ENCODE data around the gene KRTAP4-6. TPM values are rescaled to one million over a fixed set of nuclear protein-coding genes. Genes with fewer than 3 reads are reported as not detected.
"Not testable (repeated sequence)": the region's sequence is repeated elsewhere in the genome, so short reads cannot be mapped to it uniquely, and the experiment has no call there.

KRTAP4-6 gene
- total and polyA plus RNA-seq, 9 donors = not detected

DNA sequence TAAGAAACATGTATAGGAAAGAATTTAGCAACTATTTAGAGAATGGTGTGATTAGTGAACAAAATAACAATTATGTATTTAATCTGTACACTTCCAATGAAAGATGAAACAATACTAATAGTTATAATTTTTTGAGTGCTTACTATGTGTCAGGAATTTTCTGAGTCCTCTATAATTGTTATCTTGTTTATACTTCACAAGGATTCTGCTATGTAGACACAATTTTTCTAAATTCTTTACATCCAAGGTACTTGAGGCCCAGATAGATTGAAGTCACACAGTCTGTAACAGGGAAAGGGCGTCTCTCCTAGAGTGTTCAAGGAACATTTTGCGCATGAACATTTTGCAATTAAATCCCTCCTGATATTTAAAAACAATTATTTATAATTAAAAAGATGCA, 15.3 kb downstream of the KRTAP4-6 start:
- no peak for TF ChIP-seq POLR2A (IDR thresholded peaks at IDR 0.05)
- TF ChIP-seq, protein P1, sequence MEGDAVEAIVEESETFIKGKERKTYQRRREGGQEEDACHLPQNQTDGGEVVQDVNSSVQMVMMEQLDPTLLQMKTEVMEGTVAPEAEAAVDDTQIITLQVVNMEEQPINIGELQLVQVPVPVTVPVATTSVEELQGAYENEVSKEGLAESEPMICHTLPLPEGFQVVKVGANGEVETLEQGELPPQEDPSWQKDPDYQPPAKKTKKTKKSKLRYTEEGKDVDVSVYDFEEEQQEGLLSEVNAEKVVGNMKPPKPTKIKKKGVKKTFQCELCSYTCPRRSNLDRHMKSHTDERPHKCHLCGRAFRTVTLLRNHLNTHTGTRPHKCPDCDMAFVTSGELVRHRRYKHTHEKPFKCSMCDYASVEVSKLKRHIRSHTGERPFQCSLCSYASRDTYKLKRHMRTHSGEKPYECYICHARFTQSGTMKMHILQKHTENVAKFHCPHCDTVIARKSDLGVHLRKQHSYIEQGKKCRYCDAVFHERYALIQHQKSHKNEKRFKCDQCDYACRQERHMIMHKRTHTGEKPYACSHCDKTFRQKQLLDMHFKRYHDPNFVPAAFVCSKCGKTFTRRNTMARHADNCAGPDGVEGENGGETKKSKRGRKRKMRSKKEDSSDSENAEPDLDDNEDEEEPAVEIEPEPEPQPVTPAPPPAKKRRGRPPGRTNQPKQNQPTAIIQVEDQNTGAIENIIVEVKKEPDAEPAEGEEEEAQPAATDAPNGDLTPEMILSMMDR (IDR thresholded peaks at IDR 0.05) = no peak
- TF ChIP-seq EP300 (IDR thresholded peaks at IDR 0.05) = no peak
- no peak overlapping the region for H3K27ac ChIP-seq

DNA sequence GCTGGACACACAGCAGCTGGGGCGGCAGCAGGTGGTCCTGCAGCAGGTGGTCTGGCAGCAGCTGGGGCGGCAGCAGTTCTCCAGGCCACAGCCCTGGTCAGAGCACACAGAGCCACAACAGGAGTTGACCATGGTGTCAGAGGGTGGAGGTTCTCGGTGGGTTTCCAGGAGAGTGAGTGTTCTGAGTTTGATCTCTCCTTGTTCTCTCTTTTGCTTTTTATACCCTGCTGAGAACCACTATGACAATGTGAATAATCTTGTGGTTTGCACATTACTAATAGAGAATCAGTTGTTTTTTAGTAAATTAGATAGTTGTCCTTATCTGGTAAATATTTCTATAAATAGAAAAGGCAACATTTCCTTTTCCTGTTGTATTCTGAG, 16.4 kb downstream of the KRTAP4-6 start, which contains the start of gene KRTAP4-12:
TSS of gene KRTAP4-12 (minus strand) at position 192 of the 381 bp plus-strand sequence. CDS start at position 132, 60 bp downstream.
- H3K4me3 ChIP-seq; H3K36me3 ChIP-seq; H3K27ac ChIP-seq; H3K9me3 ChIP-seq; H3K27me3 ChIP-seq; H3K4me1 ChIP-seq (ENCODE audit: insufficient read depth); intact Hi-C loops (cut with DNase I); DNase-seq: not testable (repeated sequence)
- WGBS, 3 donors = 77 to 80% (median 78%) methylated on average over 3 of the region's 3 CpGs

More for the DNA sequence above, 15.3 kb downstream of the KRTAP4-6 start:
- intact Hi-C loops (cut with DNase I) = no loop called here
- DNase-seq = no peak
- H3K4me3 ChIP-seq = no peak overlapping the region
- no peaks in the 10 kb centered on the region for H3K27me3 ChIP-seq
- H3K36me3 ChIP-seq = no peaks in the 10 kb centered on the region
- no peaks in the 10 kb centered on the region for H3K4me1 ChIP-seq (ENCODE audit: insufficient read depth)
- WGBS, 3 donors = 71 to 100% (median 95%) methylated on average over 2 of the region's 2 CpGs
- no peaks in the 10 kb centered on the region for H3K9me3 ChIP-seq

DNA sequence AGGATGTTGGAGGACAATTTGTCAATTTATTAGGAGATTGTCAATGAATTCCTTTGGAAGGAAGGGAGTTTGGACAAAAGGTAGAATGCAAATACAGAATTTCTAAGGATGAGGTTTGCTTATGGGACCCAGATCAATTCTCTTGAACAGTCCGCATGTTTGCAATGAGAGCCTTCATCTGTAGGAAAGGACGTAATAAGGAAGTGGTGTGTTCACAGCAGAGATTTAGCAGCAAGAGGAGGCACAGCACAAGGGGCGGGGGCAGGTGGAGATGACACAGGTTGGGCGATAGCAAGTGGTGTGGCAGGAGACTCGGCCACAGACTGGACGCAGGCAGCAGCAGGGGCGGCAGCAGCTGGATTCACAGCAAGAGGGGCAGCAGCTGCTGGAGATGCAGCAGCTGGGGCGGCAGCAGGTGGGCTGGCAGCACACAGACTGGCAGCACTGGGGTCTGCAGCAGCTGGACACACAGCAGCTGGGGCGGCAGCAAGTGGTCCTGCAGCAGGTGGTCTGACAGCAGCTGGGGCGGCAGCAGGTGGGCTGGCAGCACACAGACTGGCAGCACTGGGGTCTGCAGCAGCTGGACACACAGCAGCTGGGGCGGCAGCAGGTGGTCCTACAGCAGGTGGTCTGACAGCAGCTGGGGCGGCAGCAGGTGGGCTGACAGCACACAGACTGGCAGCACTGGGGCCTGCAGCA, 16.9 kb downstream of the KRTAP4-6 start:
- H3K36me3 ChIP-seq; H3K9me3 ChIP-seq; H3K27ac ChIP-seq; DNase-seq; H3K4me1 ChIP-seq (ENCODE audit: insufficient read depth); H3K4me3 ChIP-seq; H3K27me3 ChIP-seq; intact Hi-C loops (cut with DNase I): not testable (repeated sequence)
- 79 to 84% (median 79%) methylated on average over 12 of the region's 12 CpGs for WGBS, 3 donors

DNA sequence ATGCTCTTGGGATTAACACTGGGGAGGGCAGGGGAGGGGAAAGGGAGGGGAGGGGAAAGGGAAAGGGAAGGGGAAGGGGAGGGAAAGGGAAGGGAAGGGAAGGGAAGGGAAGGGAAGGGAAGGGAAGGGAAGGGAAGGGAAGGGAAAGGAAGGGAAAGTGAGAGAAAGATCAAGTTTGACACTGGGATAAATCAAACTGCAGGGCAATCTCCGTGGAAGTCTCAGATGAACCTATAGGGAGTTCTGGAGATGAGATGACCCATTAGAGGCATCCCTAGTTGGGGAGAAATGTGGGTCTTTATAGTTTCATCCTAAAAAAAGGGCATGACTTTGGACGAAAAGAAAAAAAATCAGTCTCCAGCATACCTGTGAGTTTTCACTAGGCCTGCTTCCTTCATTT, 18.6 kb downstream of the KRTAP4-6 start:
- Histone ChIP-seq H3K27ac (no peak overlapping the region), H3K36me3 (no peaks in the 10 kb centered on the region), H3K9me3 (no peaks in the 10 kb centered on the region), H3K27me3 (no peaks in the 10 kb centered on the region), H3K4me3 (no peak overlapping the region), H3K4me1 (ENCODE audit: insufficient read depth) (no peaks in the 10 kb centered on the region)
- WGBS, 3 donors = 86 to 92% (median 87%) methylated on average over 2 of the region's 2 CpGs
- DNase-seq = no peak
- intact Hi-C loops (cut with DNase I) = no loop called here
- TF ChIP-seq POLR2A (IDR thresholded peaks at IDR 0.05) = no peak
- TF ChIP-seq EP300 (IDR thresholded peaks at IDR 0.05) = no peak
- TF ChIP-seq, protein P1 (IDR thresholded peaks at IDR 0.05) = no peak

DNA sequence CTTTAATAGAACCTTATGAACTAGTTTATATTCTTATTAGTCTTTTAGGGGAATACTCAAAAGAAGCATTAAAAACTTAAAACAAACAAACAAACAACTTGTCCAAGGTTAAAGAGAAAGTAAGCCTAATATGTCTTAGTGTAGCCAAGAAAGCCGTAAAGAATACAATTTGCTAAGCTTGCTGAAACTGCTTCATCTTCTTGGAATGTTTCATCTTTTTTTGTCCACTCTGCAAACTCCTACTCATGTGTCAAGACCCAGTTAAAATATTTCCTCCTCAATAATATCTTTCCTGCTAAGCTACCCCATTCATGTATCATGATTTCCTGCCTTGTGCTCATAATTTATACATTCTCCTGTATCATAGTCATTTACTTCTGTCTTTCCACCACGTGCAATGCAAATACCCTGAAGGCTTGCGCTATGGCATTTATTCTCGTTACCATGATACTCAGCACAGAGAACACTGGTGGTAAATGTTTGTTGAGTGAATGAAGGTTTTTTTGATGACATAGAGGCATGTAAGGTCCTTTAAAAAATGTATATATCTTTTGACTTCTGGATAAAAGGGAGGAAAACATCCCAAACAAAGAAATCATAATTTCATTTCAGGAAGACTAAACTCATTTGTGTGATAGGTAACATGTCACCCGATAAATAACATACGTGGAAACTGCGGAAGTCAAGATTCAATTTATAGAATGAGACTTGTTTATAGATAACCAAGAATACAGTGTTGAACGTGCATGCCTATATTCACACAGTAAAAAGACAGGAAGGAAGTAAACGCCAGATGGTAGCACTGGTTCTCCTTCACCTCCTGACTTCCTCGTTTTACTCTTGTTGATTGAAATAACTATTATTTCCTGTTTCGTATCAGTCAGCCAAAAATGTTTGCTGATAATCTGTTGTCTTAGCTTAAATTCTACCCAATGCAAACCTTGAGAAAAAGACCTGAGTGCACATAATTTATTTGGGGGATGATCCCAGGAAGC, 20.4 kb downstream of the KRTAP4-6 start:
- DNase-seq; H3K9me3 ChIP-seq; H3K36me3 ChIP-seq; H3K4me1 ChIP-seq (ENCODE audit: insufficient read depth); H3K27ac ChIP-seq; H3K27me3 ChIP-seq; H3K4me3 ChIP-seq; intact Hi-C loops (cut with DNase I): not testable (repeated sequence)
- WGBS, 3 donors = 52 to 59% (median 56%) methylated on average over 11 of the region's 11 CpGs

Measured in ovary (tissue), 9 donors.